ENCODE data around the gene SH2D3A.
"Not testable (repeated sequence)": the region's sequence is repeated elsewhere in the genome, so short reads cannot be mapped to it uniquely, and the experiment has no call there.

Gene SH2D3A

DNA sequence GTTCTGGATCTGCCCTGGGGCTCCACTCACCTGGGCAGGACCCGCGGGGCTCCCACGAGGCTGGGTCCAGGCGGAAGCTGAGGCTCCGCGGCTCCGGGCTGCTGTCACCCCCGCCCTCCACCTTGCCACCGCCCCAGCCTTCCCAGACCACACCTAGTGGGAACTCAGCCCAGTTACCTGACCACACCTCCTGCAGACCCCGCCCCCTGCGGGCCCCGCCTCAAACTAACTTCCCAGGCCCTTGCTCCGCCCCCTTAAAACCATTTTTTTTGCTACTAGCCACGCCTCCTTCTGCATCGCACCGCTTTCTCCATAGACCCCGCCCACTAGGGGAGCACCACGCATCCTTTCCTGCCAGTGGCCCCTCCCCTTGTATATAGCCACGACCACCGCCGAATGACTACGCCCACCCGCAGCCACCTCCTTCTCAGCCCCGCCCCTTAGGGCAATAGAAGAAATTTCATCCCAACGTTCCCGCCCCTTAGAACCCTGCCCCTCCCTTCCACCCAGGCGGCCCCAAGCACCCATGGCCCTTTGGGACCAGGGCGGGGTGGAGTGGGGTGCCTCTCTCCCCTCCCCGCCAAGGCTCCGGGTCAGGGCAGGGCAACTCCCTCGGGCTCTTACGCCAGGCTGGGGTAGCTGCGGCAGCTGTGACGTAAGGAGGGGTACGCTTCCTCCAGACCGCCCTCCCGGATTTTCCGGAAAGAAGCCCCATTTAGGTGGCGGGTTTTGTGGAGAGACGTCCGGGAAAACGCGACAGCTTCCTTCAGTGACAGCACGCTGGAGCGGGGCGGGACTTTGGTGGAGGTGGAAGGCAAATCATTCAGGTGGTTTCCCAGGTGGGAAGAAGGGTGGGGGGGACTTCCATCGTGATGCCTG, at the start of gene SH2D3A:
TSS of gene SH2D3A (minus strand) at position 79 of the 879 bp plus-strand sequence. CDS start 3,687 bp downstream, outside the sequence.
- DNase-seq (ENCODE audit: low read depth): no peak

DNA sequence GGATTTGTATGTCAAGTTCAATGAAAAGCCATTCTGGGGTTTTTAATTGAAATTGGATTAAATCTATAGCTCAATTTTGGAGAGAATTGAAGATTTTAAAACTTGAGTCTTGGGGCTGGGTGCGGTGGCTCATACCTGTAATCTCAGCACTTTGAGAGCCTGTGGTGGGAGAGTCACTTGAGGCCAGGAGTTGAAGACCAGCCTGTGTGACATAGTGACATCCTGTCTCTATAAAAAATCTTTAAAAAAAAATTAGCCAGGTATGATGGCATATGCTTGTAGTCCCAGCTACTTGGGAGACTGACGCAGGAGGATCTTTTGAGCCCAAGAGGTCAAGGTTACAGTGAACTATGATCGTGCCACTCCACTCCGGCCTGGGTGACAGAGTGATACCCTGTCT, 46.4 kb upstream of the SH2D3A start:
- no peak for DNase-seq (ENCODE audit: low read depth)

GRCh38 chr19:6812612-6813011, 45.4 kb upstream of the SH2D3A start:
- no peak for DNase-seq (ENCODE audit: low read depth)

DNA sequence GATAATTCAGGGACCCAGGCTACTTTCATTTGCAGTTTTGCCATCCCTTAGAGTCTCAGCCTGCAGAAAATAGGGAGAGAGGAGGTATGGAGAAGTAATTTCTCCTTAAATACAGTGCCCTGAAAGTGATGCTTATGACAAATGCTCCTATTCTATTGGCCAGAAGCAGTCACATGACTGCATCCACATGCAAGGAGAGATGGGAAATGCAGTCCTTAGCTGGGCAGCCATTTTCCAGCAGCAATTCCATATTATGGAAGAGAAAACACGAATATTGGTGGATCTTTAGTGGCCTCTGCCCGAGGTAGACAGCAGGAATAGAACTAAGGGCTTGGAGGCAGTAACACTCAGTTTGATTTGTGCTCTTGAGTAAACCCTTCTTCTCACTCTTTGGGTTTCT, 44.7 kb upstream of the SH2D3A start:
- DNase-seq (ENCODE audit: low read depth): peak; percentile 15

- no peak for DNase-seq (ENCODE audit: low read depth)
Measured at GRCh38 chr19:6811378-6811777, 44.1 kb upstream of the SH2D3A start.

- DNase-seq (ENCODE audit: low read depth): no peak
Measured at GRCh38 chr19:6809262-6809661, 42.0 kb upstream of the SH2D3A start.

- no peak for DNase-seq (ENCODE audit: low read depth)
Measured at GRCh38 chr19:6808494-6808893, 41.3 kb upstream of the SH2D3A start.

- DNase-seq (ENCODE audit: low read depth): no peak
Measured at GRCh38 chr19:6807291-6807690, 40.1 kb upstream of the SH2D3A start.

DNA sequence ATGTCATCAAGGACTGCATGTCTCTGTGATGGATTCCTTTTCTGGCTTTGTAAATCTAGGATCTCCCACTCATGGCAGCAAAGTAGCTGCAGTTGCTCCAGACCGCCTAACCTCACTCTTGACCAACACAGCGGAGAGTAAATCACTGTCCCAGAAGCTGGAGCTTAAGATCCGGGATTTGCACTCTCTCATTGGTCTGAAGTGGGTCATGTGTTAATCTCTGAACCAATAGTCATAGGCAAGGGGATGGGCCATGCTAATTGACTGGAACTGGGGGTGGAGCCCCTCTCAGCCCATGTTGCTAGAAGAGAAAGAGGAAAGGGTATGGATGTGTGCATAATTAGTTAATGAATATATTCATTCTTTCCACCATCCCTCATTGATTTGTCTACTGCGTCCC, 39.3 kb upstream of the SH2D3A start:
- DNase-seq (ENCODE audit: low read depth): no peak

GRCh38 chr19:6803036-6803404, 35.8 kb upstream of the SH2D3A start:
- DNase-seq (ENCODE audit: low read depth): no peak

DNA sequence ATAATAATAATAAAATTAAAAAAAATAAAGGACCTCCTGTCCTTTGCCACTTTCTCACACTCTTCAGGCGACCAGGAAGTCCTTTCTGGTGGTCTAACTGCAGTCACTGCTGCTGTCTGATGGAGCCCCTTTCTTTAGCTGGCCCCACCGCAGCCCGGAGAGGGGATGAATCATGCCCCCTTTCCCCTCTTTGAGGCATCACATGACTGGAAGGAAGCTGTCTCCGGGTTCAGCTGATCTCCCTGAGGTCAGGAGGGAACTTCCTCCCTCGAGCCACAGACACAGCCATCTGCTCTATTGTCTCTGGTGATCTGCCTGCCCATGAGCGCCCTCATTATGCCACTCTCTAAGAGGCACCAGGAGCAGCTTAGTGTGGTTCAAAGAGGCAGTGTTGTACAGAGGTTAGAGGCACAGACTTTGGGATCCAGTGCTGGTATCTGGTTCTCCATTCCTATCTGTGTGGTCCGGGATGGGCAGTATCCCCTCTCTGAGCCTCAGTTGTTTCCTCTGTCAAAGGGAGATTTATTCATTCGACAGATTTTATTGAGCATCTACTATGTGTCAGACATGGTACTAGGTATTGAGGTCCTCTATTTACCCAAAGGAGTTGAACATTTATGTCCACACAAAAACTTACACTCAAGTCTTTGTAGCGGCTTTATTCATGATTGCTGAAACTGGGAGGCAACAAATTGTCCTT, 35.3 kb upstream of the SH2D3A start:
- DNase-seq (ENCODE audit: low read depth): no peak

DNA sequence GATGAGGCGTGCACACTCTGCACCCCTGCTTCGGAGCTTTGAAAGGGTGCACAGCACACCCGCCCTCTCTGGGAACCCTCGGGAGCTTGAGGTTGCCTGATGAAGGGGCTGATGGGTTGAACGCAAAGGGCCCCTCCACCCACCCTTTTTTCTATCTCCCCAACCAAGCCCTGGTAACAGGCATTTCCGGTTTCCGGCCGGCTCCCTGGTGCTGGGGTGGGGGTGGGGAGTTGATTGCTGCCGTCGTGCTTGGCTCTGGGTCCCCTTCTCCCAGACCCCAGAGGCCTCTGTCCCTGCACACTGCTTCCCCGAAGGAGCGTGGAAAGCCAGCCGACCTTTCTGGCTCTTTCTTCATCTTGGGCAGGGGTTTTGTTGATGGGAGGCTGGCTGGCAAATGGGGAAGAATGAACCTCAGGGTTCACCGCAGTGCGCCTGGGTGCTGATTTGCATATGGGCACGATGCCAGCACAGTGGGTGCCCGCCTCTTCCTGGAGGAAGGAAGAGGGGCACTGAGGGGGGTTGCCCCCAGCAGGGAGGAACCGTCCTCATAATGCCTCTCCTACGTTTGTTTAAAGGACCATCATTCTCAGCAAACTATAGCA, 34.4 kb upstream of the SH2D3A start:
- DNase-seq (ENCODE audit: low read depth): no peak

DNA sequence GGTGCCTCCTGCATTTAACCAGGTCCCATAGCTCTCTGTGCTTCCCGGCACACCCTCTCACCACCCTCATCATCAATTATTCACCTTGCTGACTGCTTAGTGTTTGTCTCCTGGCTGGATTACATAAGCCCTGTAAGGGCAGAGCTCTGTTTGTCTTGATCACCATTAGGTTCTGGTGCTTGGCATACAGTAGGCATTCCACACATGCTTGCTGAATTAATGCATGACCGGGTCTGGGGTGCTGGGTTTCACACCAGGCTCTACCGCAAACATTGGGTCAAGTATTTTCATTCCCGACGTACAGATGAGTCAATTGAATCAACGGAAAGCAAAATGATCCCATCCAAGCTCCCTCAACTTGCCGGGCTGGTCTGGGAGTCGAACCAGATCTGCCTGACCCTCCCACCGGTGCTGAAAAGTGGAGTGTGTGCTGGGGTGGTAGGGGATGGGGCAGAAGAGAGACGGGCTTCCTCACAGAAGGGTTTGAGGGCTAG, 33.8 kb upstream of the SH2D3A start:
- DNase-seq (ENCODE audit: low read depth): peak; percentile 10

DNA sequence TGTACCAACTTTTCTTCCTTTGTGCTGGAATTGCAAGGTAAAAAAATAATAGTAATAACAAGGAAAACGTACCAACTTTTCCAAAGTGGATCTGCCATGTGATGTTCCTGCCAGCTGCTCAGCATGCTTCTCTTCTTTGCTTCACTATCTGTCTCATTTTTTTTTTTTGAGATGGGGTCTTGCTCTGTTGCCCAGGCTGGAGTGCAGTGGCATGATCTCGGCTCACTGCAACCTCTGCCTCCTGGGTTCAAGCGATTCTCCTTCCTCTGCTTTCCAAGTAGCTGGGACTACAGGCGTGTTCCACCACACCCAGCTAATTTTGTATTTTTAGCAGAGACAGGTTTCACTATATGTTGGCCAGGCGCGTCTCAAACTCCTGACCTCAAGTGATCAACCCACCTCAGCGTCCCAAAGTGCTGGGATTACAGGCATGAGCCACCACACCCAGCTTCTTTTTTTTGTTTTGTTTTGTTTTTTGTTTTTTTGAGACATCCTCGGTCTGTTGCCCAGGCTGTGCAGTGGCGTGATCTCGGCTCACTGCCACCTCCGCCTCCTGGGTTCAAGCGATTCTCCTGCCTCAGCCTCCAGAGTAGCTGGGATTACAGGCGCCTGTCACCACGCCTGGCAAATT, 33.0 kb upstream of the SH2D3A start:
- not testable (repeated sequence) for DNase-seq (ENCODE audit: low read depth)

DNA sequence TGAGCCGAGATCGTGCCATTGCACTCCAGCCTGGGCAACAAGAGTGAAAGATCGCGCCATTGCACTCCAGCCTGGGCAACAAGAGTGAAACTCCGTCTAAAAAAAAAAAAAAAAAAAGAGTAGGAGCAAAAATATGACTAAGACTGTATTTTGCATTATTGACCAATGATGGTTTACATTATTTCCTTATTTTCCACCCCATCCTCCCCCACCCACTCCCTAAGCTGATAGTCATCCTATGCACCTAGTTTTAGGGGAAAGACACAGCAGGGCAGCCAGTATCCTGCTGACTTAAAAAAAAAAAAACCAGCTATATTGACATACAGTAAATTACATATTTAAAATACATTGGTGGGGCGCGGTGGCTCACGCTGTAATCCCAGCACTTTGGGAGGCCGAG, 30.4 kb upstream of the SH2D3A start:
- no peak for DNase-seq (ENCODE audit: low read depth)

DNA sequence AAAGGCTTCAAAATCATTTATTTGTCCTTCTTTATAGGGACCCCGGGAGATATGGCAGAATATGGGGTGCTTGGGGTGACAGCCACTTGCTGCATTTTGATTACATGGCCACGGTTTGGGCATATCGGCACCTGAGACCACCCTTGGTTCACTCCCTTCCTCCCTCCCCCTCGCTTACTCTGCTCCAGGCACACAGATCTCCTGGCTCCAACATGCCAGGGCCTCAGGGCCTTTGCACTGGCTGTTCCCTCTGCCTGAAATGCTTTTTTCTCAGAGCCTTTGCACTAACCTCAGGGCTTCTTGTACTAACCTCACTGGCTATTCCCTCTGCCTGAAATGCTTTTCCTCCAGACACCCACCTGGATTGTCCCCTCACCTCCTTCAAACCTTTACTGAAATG, 29.0 kb upstream of the SH2D3A start:
- no peak for DNase-seq (ENCODE audit: low read depth)

- DNase-seq (ENCODE audit: low read depth): no peak
Measured at GRCh38 chr19:6794686-6795431, 27.6 kb upstream of the SH2D3A start.

GRCh38 chr19:6793973-6794372, 26.7 kb upstream of the SH2D3A start:
- no peak for DNase-seq (ENCODE audit: low read depth)

DNA sequence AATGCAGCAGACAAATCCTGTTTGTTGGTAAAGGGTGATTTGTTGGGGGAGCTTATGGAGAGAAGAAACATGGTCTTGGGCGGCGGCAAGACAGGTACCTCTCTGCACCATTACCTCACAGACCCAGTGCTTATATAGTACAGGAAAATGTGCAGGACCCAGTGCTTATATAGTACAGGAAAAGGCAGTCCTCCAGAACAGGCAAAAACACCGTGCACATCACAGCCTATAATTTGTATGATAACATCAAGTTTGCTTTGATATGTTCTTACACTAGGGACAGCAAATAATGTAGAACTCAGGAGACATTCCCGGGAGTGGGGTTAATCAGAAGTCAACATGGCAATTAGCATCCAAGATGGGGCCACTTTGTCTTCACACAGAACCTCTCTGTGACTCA, 26.2 kb upstream of the SH2D3A start:
- no peak for DNase-seq (ENCODE audit: low read depth)

GRCh38 chr19:6791237-6791636, 24.0 kb upstream of the SH2D3A start:
- DNase-seq (ENCODE audit: low read depth): no peak

Data from fibroblast of gingiva (primary cell).